H1 (cell line): ENCODE results near the gene SLC66A1. TPM values are rescaled to one million over a fixed set of nuclear protein-coding genes. Genes with fewer than 3 reads are reported as not detected.

Experiments used
- CTCF ChIA-PET: fragments of 300-600 bp; sonication (Branson Sonifier 250); formaldehyde crosslinking; loops from one replicate; lab custom pipeline; 2021; ENCODE audit not compliant: partially characterized antibody; lab: Charles Lee
- POLR2A ChIA-PET: fragments of 300-600 bp; sonication (Branson Sonifier 250); formaldehyde crosslinking; loops from one replicate; lab custom pipeline; 2021; ENCODE audit warnings: inconsistent platforms; ENCODE audit not compliant: partially characterized antibody; lab: Charles Lee
- DNase-seq, 2 experiments: peaks; one replicate each; pipeline versions ENCODE4 v3.0.0 to v3.0.0-alpha.2; 2010 to 2022; ENCODE audit warnings: low spot score in 2 of 2, low read depth in 1 of 2, mixed read lengths in 1 of 2
- FAIRE-seq: peaks from 2 replicates; lab custom pipeline; 2011; peaks lifted over from hg19 to GRCh38; lab: Jason Lieb, UNC
- H2AFZ ChIP-seq: 2 replicates; pipeline ENCODE4 v1.8.1; 2012; ENCODE audit warnings: low read length, inconsistent platforms
- H2AK5ac ChIP-seq: 2 replicates; pipeline ENCODE4 v1.6.1; 2013; ENCODE audit warnings: low read depth, low read length
- H2BK120ac ChIP-seq: replicated peaks from 2 replicates; pipeline ENCODE3; 2013; ENCODE audit warnings: low read depth, low read length, inconsistent platforms
- H2BK12ac ChIP-seq: 2 replicates; pipeline ENCODE4 v1.6.1; 2013; ENCODE audit warnings: low read depth, low read length
- H2BK15ac ChIP-seq: 2 replicates; pipeline ENCODE4 v1.6.1; 2013; ENCODE audit warnings: low read length
- H2BK20ac ChIP-seq: 2 replicates; pipeline ENCODE4 v1.6.1; 2013; ENCODE audit warnings: low read length
- H2BK5ac ChIP-seq: 2 replicates; pipeline ENCODE4 v1.6.1; 2013; ENCODE audit warnings: low read depth, low read length
- H3K14ac ChIP-seq: 2 replicates; pipeline ENCODE4 v1.6.1; 2013; ENCODE audit warnings: inconsistent platforms; ENCODE audit not compliant: insufficient read length
- H3K18ac ChIP-seq: 2 replicates; pipeline ENCODE4 v1.6.1; 2013; ENCODE audit warnings: low read length; ENCODE audit errors: extremely low read depth
- H3K23ac ChIP-seq: 2 replicates; pipeline ENCODE4 v1.6.1; 2013; ENCODE audit warnings: inconsistent platforms; ENCODE audit not compliant: insufficient read length
- H3K23me2 ChIP-seq: 2 replicates; pipeline ENCODE4 v1.6.1; 2013; ENCODE audit warnings: low read depth, low read length
- H3K27ac ChIP-seq: 2 replicates; pipeline ENCODE4 v1.6.1; 2011; ENCODE audit warnings: low read depth, low read length, inconsistent platforms
- H3K27me3 ChIP-seq, 4 experiments: replicated peaks in 1 of 4; 1 replicate in 1 of 4; 2 replicates in 3 of 4; pipeline versions ENCODE4 v1.6.1 to v1.8.1; 2011 to 2013; ENCODE audit warnings: low read length in 3 of 4, mild to moderate bottlenecking in 3 of 4, inconsistent platforms in 2 of 4, mixed read lengths in 2 of 4, moderate library complexity in 1 of 4; ENCODE audit not compliant: control insufficient read depth in 3 of 4, insufficient read depth in 3 of 4; ENCODE audit errors: extremely low read depth in 1 of 4
- H3K36me3 ChIP-seq, 4 experiments: 2 replicates each; pipeline versions ENCODE4 v1.6.1 to v1.8.1; 2011 to 2013; ENCODE audit warnings: mild to moderate bottlenecking in 4 of 4, low read length in 3 of 4, moderate library complexity in 2 of 4, control low read depth in 1 of 4, inconsistent platforms in 1 of 4; ENCODE audit not compliant: insufficient read depth in 4 of 4, control insufficient read depth in 2 of 4
- H3K4ac ChIP-seq: replicated peaks from 2 replicates; pipeline ENCODE3; 2013; ENCODE audit warnings: low read length, low read depth, mixed read lengths, inconsistent platforms; ENCODE audit not compliant: insufficient read length
- H3K4me1 ChIP-seq, 4 experiments: replicated peaks in 1 of 4; 1 replicate in 1 of 4; 2 replicates in 3 of 4; pipeline versions ENCODE4 v1.6.1 to v1.8.1; 2011 to 2013; ENCODE audit warnings: low read length in 3 of 4, inconsistent platforms in 2 of 4, mixed read lengths in 1 of 4; ENCODE audit not compliant: insufficient read depth in 4 of 4, control insufficient read depth in 3 of 4
- H3K4me2 ChIP-seq, 2 experiments: 2 replicates each; pipeline versions ENCODE4 v1.6.1 to v1.8.1; 2011 to 2013; ENCODE audit warnings: low read depth in 2 of 2, low read length in 2 of 2, control low read depth in 1 of 2, inconsistent platforms in 1 of 2, mild to moderate bottlenecking in 1 of 2; ENCODE audit not compliant: insufficient read depth in 1 of 2
- H3K4me3 ChIP-seq, 4 experiments: fragments of 200-600, 300-600 bp in 1 of 4; sonication (generic), shearing (Covaris generic), sonication (Bioruptor Twin) in 1 of 4; 2 replicates each; pipeline versions ENCODE4 v1.5.1 to v1.8.1; 2011 to 2016; ENCODE audit warnings: low read length in 4 of 4, low read depth in 3 of 4, control low read depth in 2 of 4, inconsistent platforms in 2 of 4, mild to moderate bottlenecking in 2 of 4, mixed read lengths in 1 of 4, moderate library complexity in 1 of 4; ENCODE audit not compliant: insufficient read depth in 2 of 4; ENCODE audit errors: extremely low read depth in 1 of 4
- H3K56ac ChIP-seq: replicated peaks from 2 replicates; pipeline ENCODE3; 2013; ENCODE audit warnings: low read depth, mild to moderate bottlenecking, mixed read lengths, low read length, inconsistent platforms; ENCODE audit not compliant: insufficient read length
- H3K79me1 ChIP-seq: 2 replicates; pipeline ENCODE4 v1.6.1; 2013; ENCODE audit warnings: low read depth, low read length, control low read depth
- H3K79me2 ChIP-seq, 2 experiments: 2 replicates each; pipeline versions ENCODE4 v1.6.1 to v1.8.1; 2012 to 2013; ENCODE audit warnings: low read length in 2 of 2, mild to moderate bottlenecking in 2 of 2, inconsistent platforms in 1 of 2; ENCODE audit not compliant: insufficient read depth in 2 of 2, control insufficient read depth in 1 of 2
- H3K9ac ChIP-seq, 4 experiments: replicated peaks in 1 of 4; 1 replicate in 1 of 4; 2 replicates in 3 of 4; pipeline versions ENCODE4 v1.6.1 to v1.8.1; 2011 to 2013; ENCODE audit warnings: low read depth in 3 of 4, low read length in 3 of 4, control low read depth in 2 of 4, mild to moderate bottlenecking in 2 of 4, moderate library complexity in 2 of 4, inconsistent platforms in 1 of 4; ENCODE audit errors: extremely low read depth in 1 of 4
- H3K9me3 ChIP-seq, 2 experiments: 2 replicates each; pipeline versions ENCODE4 v1.6.1 to v1.8.1; 2012 to 2013; ENCODE audit warnings: mild to moderate bottlenecking in 2 of 2, moderate library complexity in 2 of 2, control low read depth in 1 of 2, inconsistent platforms in 1 of 2, low read depth in 1 of 2, low read length in 1 of 2, mixed read lengths in 1 of 2; ENCODE audit not compliant: insufficient read depth in 2 of 2
- H4K20me1 ChIP-seq, 2 experiments: replicated peaks in 1 of 2; 2 replicates each; pipeline versions ENCODE3 to v1.8.1; 2011 to 2013; ENCODE audit warnings: inconsistent platforms in 2 of 2, low read length in 2 of 2, mild to moderate bottlenecking in 1 of 2; ENCODE audit not compliant: insufficient read depth in 2 of 2, control insufficient read depth in 1 of 2
- H4K5ac ChIP-seq: 2 replicates; pipeline ENCODE4 v1.6.1; 2013; ENCODE audit warnings: low read length, low read depth, mixed read lengths, inconsistent platforms; ENCODE audit not compliant: insufficient read length
- H4K8ac ChIP-seq: 2 replicates; pipeline ENCODE4 v1.8.0; 2013; ENCODE audit warnings: mild to moderate bottlenecking, moderate library complexity, low read length, inconsistent platforms; ENCODE audit not compliant: insufficient read depth; ENCODE audit errors: extremely low read depth
- H4K91ac ChIP-seq: replicated peaks from 2 replicates; pipeline ENCODE3; 2013; ENCODE audit warnings: low read length, mixed read lengths, inconsistent platforms; ENCODE audit not compliant: insufficient read length
- POLR2AphosphoS5 ChIP-seq: IDR thresholded peaks from 2 replicates; pipeline ENCODE4 v1.6.1; 2011; ENCODE audit warnings: low read depth, low read length
- POU5F1 ChIP-seq: IDR thresholded peaks from 2 replicates; pipeline ENCODE4 v1.6.1; 2011; ENCODE audit warnings: low read depth, mild to moderate bottlenecking, low read length, moderate library complexity
- TCF12 ChIP-seq: IDR thresholded peaks from 2 replicates; pipeline ENCODE4 v1.6.1; 2011; ENCODE audit warnings: low read depth, mild to moderate bottlenecking, low read length
- ZNF274 ChIP-seq: IDR thresholded peaks from 2 replicates; pipeline ENCODE4 v1.7.0; 2012; ENCODE audit warnings: low read length, borderline replicate concordance; ENCODE audit errors: extremely low read depth
- WGBS, 2 experiments: shearing (Covaris generic) in 1 of 2; methylation state at CpG; one replicate each; pipeline versions ENCODE4 v1.1.6 to v1.1.7; 2013 to 2015; ENCODE audit warnings: low lambda C conversion rate in 2 of 2, mixed read lengths in 2 of 2, inconsistent platforms in 1 of 2, low coverage in 1 of 2, missing lambda C conversion rate in 1 of 2; ENCODE audit not compliant: insufficient replicate concordance in 2 of 2, insufficient coverage in 1 of 2, insufficient read length in 1 of 2; ENCODE audit errors: extremely low coverage in 1 of 2, missing lambda C conversion rate in 1 of 2; 5-methylcytosine and 5-hydroxymethylcytosine counted together
- polyA plus RNA-seq, 7 experiments: library from polyadenylated mRNA; depleted of rRNA in 3 of 7; stranded (reverse) in 5 of 7; unstranded in 2 of 7; fragments of >200 nt in 5 of 7; fragments of 200-250 nt in 2 of 7; gene quantifications; 1 replicate in 5 of 7; 2 replicates in 1 of 7; 4 replicates in 1 of 7; pipeline versions ENCODE4 v1.2.1 to v1.2.3, GENCODE V29; 2011 to 2013; ENCODE audit warnings: missing spikeins in 2 of 7, mixed read lengths in 2 of 7
- total RNA-seq: library from RNA; stranded (reverse); fragmentation: NEBNext Ultra II Directional; extraction: Animal tissue kit (Norgen Biotek cat#: 25700); gene quantifications from 2 replicates; pipeline ENCODE4 v1.2.1, GENCODE V29; 2021

The SLC66A1 gene
- total and polyA plus RNA-seq, 2 of the 8 experiments (the other 6 are each of a cell fraction or from before 2014, with no cell fraction given) = 16.8 to 27.9 TPM

DNA sequence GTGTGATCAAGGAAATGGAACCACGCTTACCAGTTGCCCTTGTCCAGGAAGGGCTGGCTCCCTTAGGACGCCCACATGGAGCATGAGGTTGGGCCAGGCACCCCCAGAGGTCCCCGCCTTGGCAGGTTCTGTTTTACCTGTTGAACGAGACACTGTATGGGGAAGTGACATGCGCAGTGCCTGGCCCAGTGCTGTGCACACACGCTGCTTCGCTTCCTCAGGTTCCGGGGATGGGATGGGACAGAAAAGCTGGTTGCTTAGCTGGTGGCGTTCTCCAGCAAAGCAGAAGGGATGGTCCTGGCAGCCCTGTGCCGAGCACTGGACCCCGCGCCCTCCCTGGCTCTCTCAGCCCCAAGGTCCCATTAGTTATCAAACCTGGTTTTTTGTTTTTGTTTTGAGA is 20.7 kb downstream of the SLC66A1 start:
- H3K18ac ChIP-seq = no peak overlapping the region
- no peak overlapping the region for H4K5ac ChIP-seq
- H4K91ac ChIP-seq = no peak overlapping the region
- no peak overlapping the region for H3K4ac ChIP-seq
- no peak overlapping the region for H2BK5ac ChIP-seq
- H3K9me3 ChIP-seq = no peaks in the 10 kb centered on the region
- H2BK12ac ChIP-seq = no peak overlapping the region
- H2AFZ ChIP-seq = no peak overlapping the region
- ChIA-PET CTCF (interaction anchor here (0.8 to 1.5 kb wide), 5 partner anchors 8 to 249 kb away, joined by 3 read pairs; no protein-coding TSS in a partner anchor), POLR2A (interaction anchor here (13.3 kb wide), 1 partner anchor 16 kb away, joined by 143 read pairs; the partner anchor contains the start of genes AKR7A2 and SLC66A1)
- no peak overlapping the region for H3K56ac ChIP-seq
- no peak overlapping the region for H3K27ac ChIP-seq
- H2BK15ac ChIP-seq = no peak overlapping the region
- TF ChIP-seq POLR2AphosphoS5 (no peak), TCF12 (no peak), POU5F1 (no peak), ZNF274 (no peak)
- 93% methylated on average over 12 of the region's 12 CpGs; no CpG with 5 or more reads in 1 of the 2 experiments for WGBS, 2 experiments
- DNase-seq (no peak), FAIRE-seq (no peak)
- H3K9ac ChIP-seq = no peak overlapping the region
- no peak overlapping the region for H2BK120ac ChIP-seq
- peaks cover 0 to 2% (median 0%) of the 10 kb centered on the region in 4 experiments; a peak in 1 of 7 replicates for H3K4me1 ChIP-seq
- H3K79me2 ChIP-seq = no peaks in the 10 kb centered on the region
- H3K23me2 ChIP-seq = no peaks in the 10 kb centered on the region
- no peaks in the 10 kb centered on the region for H3K27me3 ChIP-seq
- peaks cover 0 to 3% (median under 1%) of the 10 kb centered on the region in 4 experiments; a peak in 2 of 8 replicates for H3K36me3 ChIP-seq
- H2AK5ac ChIP-seq = no peak overlapping the region
- no peak overlapping the region for H2BK20ac ChIP-seq
- H3K4me3 ChIP-seq = no peak overlapping the region
- H3K23ac ChIP-seq = no peak overlapping the region
- H4K8ac ChIP-seq = no peak overlapping the region
- H3K4me2 ChIP-seq = no peak overlapping the region
- H3K79me1 ChIP-seq = no peaks in the 10 kb centered on the region; the same call in 1 of the 2 replicates
- no peak overlapping the region for H3K14ac ChIP-seq
- H4K20me1 ChIP-seq = peaks cover 0 to 3% of the 10 kb centered on the region in 2 experiments
